Breast epithelium (tissue), 4 donors: ENCODE results near the gene NAXE. TPM values are rescaled to one million over a fixed set of nuclear protein-coding genes. Genes with fewer than 3 reads are reported as not detected.
"Not testable (repeated sequence)": the region's sequence is repeated elsewhere in the genome, so short reads cannot be mapped to it uniquely, and the experiment has no call there.

ENCODE experiments used
- DNase-seq, 2 donors: peaks; one replicate each; pipeline ENCODE4 v3.0.0-alpha.2; 2019; ENCODE audit warnings: low spot score in 2 of 2
- H3K27ac ChIP-seq, 2 donors: fragments of 200-600 bp; sonication (generic) in 1 of 2; one replicate each; pipeline ENCODE4 v1.5.1; 2016 to 2019; ENCODE audit warnings: mild to moderate bottlenecking in 1 of 2
- H3K27me3 ChIP-seq, 2 donors: fragments of 200-600 bp; sonication (generic) in 1 of 2; one replicate each; pipeline versions ENCODE4 v1.5.1 to v1.6.0; 2017 to 2019; ENCODE audit warnings: control low read depth in 1 of 2, mild to moderate bottlenecking in 1 of 2
- H3K36me3 ChIP-seq: fragments of 200-600 bp; one replicate; pipeline ENCODE4 v1.5.1; 2019
- H3K4me1 ChIP-seq, 2 donors: fragments of 200-600 bp; sonication (generic); one replicate each; pipeline ENCODE4 v1.5.1; 2016 to 2019; ENCODE audit warnings: control low read depth in 1 of 2
- H3K4me3 ChIP-seq, 3 donors: fragments of 200-600 bp; sonication (generic); 1 replicate in 2 of 3; 2 replicates in 1 of 3; pipeline ENCODE4 v1.5.1; 2016 to 2019; ENCODE audit warnings: mild to moderate bottlenecking in 3 of 3, moderate library complexity in 2 of 3
- H3K9me3 ChIP-seq, 2 donors: fragments of 200-600 bp; sonication (generic) in 1 of 2; one replicate each; pipeline ENCODE4 v1.5.1; 2016 to 2019; ENCODE audit warnings: control low read depth in 1 of 2
- POLR2A ChIP-seq: fragments of 450-650 bp; IDR thresholded peaks from one replicate; pipeline ENCODE4 v1.6.1; 2016; ENCODE audit warnings: antibody characterized with exemption, mild to moderate bottlenecking, moderate library complexity
- POLR2AphosphoS5 ChIP-seq, 3 donors: sonication (generic); formaldehyde crosslinking; IDR thresholded peaks; one replicate each; pipeline ENCODE4 v1.6.1; 2017; ENCODE audit warnings: antibody characterized with exemption in 3 of 3
- intact Hi-C: fragments of 100-400 bp; cut with DNase I; formaldehyde crosslinking; loops from one replicate; pipeline ENCODE4 v1.15.1; 2023; ENCODE audit warnings: low total_unique reads
- total RNA-seq, 3 donors: library from RNA; depleted of rRNA; stranded (reverse); fragments of >200 nt; gene quantifications; one replicate each; pipeline ENCODE4 v1.1.0, GENCODE V29; 2016
- TF ChIP-seq, protein P1 (sequence below), 3 donors: fragments of 450-650 bp; IDR thresholded peaks; one replicate each; pipeline ENCODE4 v1.5.1; 2016 to 2017; ENCODE audit warnings: antibody characterized with exemption in 3 of 3, mild to moderate bottlenecking in 3 of 3, moderate library complexity in 3 of 3

NAXE gene
- total RNA-seq, 3 donors from 2014 or later: 70.4 to 90.5 (median 75.5) TPM

DNA sequence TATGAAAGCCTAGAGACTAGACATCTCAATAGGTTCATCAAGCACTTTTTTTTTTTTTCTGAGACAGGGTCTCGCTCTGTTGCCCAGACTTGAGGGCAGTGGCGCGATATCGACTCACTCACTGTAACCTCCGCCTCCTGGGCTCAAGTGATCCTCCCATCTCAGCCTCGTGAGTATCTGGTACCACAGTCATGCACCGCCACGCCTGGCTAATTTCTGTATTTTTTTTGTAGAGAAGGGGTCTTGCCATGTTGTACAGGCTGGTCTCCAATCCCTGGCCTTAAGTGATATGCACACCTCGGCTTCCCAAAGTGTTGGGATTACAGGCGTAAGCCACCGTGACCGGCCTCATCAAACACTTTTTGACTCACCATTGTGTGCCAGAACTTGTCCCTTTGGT lies 10.3 kb downstream of the NAXE start:
- intact Hi-C loops: loop anchor here (10.0 kb wide), 1 partner anchor 147 kb away; no protein-coding TSS in a partner anchor
- no peak for DNase-seq
- Histone ChIP-seq H3K4me1 (peaks cover 0 to 6% of the 10 kb centered on the region in 2 donors), H3K27ac (peak overlapping the region; percentile 70 to 76), H3K36me3 (no peaks in the 10 kb centered on the region), H3K27me3 (no peaks in the 10 kb centered on the region), H3K4me3 (peak overlapping the region; percentile 56 to 84 (median 69)), H3K9me3 (no peaks in the 10 kb centered on the region)
- no peak for TF ChIP-seq POLR2AphosphoS5 (IDR thresholded peaks at IDR 0.05)
- TF ChIP-seq POLR2A: no peak
- TF ChIP-seq, protein P1, sequence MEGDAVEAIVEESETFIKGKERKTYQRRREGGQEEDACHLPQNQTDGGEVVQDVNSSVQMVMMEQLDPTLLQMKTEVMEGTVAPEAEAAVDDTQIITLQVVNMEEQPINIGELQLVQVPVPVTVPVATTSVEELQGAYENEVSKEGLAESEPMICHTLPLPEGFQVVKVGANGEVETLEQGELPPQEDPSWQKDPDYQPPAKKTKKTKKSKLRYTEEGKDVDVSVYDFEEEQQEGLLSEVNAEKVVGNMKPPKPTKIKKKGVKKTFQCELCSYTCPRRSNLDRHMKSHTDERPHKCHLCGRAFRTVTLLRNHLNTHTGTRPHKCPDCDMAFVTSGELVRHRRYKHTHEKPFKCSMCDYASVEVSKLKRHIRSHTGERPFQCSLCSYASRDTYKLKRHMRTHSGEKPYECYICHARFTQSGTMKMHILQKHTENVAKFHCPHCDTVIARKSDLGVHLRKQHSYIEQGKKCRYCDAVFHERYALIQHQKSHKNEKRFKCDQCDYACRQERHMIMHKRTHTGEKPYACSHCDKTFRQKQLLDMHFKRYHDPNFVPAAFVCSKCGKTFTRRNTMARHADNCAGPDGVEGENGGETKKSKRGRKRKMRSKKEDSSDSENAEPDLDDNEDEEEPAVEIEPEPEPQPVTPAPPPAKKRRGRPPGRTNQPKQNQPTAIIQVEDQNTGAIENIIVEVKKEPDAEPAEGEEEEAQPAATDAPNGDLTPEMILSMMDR (IDR thresholded peaks at IDR 0.05): no peak

DNA sequence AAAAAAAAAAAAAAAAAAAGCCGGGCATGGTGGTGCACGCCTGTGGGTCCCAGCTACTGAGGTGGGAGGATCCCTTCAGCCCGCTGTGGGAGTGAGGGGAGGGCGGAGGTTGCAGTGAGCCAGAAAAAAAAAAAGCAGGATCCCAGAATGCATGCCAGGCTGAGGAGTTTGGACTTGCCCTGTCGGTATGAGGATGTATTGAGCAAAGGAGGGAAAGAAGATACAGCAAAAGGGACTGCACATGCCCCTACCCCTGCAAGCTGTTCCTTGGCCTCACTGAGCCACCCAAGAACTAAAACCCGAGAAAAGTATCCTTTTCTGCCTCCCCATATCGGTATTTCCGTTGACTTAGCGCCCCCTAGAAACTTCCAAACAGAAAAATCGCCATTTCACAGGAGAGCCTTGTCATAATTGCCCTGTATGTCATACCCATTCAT lies 11.0 kb downstream of the NAXE start:
- intact Hi-C loops: loop anchor here (10.0 kb wide), 1 partner anchor 148 kb away; no protein-coding TSS in a partner anchor
- no peaks in the 10 kb centered on the region for H3K36me3 ChIP-seq
- H3K4me1 ChIP-seq: peaks cover 0 to 6% of the 10 kb centered on the region in 2 donors
- H3K27me3 ChIP-seq: no peaks in the 10 kb centered on the region
- DNase-seq: peak in 1 of 2 donors; percentile 36
- TF ChIP-seq POLR2AphosphoS5 (IDR thresholded peaks at IDR 0.05): no peak
- no peaks in the 10 kb centered on the region for H3K9me3 ChIP-seq
- H3K27ac ChIP-seq: peak overlapping the region in 1 of 2 donors; percentile 40
- H3K4me3 ChIP-seq: peak overlapping the region in 1 of 3 donors; percentile 5

DNA sequence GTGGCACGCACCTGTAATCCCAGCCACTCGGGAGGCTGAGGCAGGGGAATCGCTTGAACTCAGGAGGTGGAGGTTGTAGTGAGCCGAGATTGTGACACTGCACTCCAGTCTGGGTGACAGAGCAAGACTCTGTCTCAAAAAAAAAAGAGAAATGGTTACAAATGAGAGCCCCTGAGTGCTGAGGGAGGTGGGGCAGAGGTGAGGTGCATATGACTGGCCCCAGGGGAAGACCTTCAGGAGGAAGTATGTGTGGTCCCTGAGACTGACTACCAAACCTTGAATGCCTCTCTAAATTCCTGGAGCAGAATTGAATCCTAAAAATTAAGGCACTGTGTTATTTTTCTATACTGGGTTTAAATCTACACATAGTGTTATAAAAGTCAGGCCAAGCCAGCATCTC lies 15.8 kb downstream of the NAXE start:
- H3K36me3 ChIP-seq, H3K27me3 ChIP-seq, H3K27ac ChIP-seq, DNase-seq, H3K9me3 ChIP-seq, H3K4me1 ChIP-seq, H3K4me3 ChIP-seq: not testable (repeated sequence)
- intact Hi-C loops: loop anchor here (10.0 kb wide), 1 partner anchor 153 kb away; no protein-coding TSS in a partner anchor

DNA sequence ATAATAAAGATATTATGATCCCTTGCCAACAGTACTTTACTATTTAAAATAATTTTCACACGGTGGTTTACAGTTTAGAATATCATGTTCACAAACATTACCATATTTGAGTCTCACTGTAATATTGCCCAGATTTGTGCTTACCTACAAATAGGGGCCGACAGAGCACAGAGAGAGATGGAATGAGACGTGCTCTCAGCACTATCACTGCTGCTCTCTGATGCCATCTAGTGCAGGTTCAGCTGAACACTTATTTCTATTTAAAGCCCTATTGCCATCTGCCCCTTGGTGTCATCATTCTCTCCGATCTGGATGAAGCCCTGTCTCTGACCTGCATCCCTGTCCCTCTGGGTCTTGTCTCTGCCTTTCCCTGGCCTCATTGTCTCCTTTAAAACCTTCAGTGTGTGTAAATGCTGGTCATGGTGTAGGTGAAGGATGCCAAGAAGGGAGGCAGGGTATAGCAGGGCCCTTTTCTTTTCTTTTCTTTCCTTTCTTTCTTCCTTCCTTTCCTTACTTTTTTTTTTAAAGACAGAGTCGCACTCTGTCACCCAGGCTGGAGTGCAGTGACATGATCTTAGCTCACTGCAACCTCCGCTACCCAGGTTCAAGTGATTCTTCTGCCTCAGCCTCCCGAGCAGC lies 16.6 kb downstream of the NAXE start:
- Histone ChIP-seq H3K27ac (no peak overlapping the region), H3K36me3 (no peaks in the 10 kb centered on the region), H3K27me3 (no peaks in the 10 kb centered on the region), H3K9me3 (no peaks in the 10 kb centered on the region), H3K4me3 (no peak overlapping the region), H3K4me1 (no peaks in the 10 kb centered on the region)
- intact Hi-C loops: loop anchor here (10.0 kb wide), 1 partner anchor 153 kb away; no protein-coding TSS in a partner anchor
- TF ChIP-seq, protein P1 (IDR thresholded peaks at IDR 0.05): peak; percentile 39 to 84 (median 73)
- TF ChIP-seq POLR2AphosphoS5 (IDR thresholded peaks at IDR 0.05) (peak in 1 of 3 donors; percentile 27), POLR2A (no peak)
- peak in 1 of 2 donors; percentile 45 for DNase-seq

DNA sequence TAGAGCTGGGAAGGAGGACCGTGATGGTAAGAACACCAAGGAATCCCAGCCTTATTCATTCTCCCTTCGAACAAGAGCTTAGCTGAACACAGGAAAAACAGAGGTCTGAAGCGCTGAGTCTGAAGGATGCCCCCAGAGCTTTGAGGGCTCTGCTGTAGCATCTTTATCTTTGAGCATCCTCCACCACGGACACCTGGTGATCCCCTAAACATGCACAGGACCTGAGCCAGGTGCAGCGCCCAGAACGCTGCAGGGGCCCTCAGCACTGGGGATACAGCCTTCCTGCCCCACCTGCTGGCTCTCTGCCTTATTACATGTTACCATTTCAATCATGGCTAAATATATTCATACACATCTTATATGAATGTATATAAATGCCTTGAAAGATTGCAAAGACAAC lies 17.4 kb downstream of the NAXE start:
- Histone ChIP-seq H3K4me3 (no peak overlapping the region), H3K36me3 (no peaks in the 10 kb centered on the region), H3K27me3 (no peaks in the 10 kb centered on the region), H3K27ac (no peak overlapping the region), H3K4me1 (no peaks in the 10 kb centered on the region), H3K9me3 (no peaks in the 10 kb centered on the region)
- intact Hi-C loops: loop anchor here (10.0 kb wide), 1 partner anchor 154 kb away; no protein-coding TSS in a partner anchor
- DNase-seq: no peak
- TF ChIP-seq, protein P1 (IDR thresholded peaks at IDR 0.05): peak; percentile 19 to 37 (median 23)
- no peak for TF ChIP-seq POLR2AphosphoS5 (IDR thresholded peaks at IDR 0.05)
- TF ChIP-seq POLR2A: no peak

DNA sequence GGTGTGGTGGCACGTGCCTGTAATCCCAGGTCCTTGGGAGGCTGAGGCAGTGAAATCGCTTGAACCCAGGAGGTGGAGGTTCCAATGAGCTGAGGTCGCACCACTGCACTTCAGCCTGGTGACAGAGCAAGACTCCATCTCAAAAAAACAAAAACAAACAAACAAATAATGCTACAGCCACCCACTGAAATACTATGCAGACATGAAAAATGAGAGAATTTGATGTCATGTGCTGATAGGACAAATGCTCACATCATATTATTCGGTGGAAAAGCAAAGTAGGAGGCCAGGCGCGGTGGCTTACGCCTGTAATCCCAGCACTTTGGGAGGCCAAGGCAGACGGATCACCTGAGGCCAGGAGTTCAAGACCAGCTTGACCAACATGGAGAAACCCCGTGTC lies 18.5 kb downstream of the NAXE start:
- H3K36me3 ChIP-seq, intact Hi-C loops, H3K4me3 ChIP-seq, H3K9me3 ChIP-seq, DNase-seq, H3K27ac ChIP-seq, H3K4me1 ChIP-seq, H3K27me3 ChIP-seq: not testable (repeated sequence)
